ENCODE measurements around the gene DLGAP1. TPM values are rescaled to one million over a fixed set of nuclear protein-coding genes. Genes with fewer than 3 reads are reported as not detected.

DLGAP1 gene
- total and polyA plus RNA-seq, 4 donors: 0.06 to 1.2 (median 0.17) TPM; not detected in 1

DNA sequence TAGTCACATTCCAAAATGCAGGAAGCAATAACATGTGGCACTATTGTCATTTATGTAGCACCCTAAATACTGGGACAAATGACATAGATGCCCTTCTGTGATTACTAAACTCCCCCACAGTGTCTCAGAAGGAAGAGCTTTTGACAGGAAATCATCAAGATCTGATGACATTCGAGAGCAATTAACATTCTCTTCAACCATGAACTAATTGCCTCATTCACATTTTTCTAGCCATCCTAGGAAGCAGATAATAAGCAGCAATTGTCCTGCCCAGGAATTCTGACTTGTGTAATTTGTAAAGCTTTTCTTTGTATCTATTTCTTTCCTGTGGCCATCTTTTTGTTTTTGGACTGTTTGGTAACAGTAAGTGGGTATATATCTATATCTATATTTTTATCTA lies 712.6 kb downstream of the DLGAP1 start:
- no peak overlapping the region for H3K27ac ChIP-seq (ENCODE audit: low read depth in 1 of 2, low read length in 2 of 2)
- H3K4me1 ChIP-seq (ENCODE audit: control insufficient read depth in 4 of 4, insufficient read depth in 4 of 4, low read length in 3 of 4): no peaks in the 10 kb centered on the region
- no peaks in the 10 kb centered on the region for H3K9me3 ChIP-seq (ENCODE audit: control insufficient read depth in 4 of 4, low read length in 3 of 4)
- H3K36me3 ChIP-seq (ENCODE audit: control insufficient read depth in 4 of 4, insufficient read depth in 3 of 4, low read depth in 1 of 4, low read length in 3 of 4): no peaks in the 10 kb centered on the region
- no peak overlapping the region for H3K4me3 ChIP-seq (ENCODE audit: low read depth in 1 of 3, low read length in 3 of 3)
- no peak overlapping the region for H3K9ac ChIP-seq (ENCODE audit: low read depth in 1 of 2, low read length in 2 of 2)
- 38% methylated on average over 1 of the region's 1 CpG for WGBS
- no peaks in the 10 kb centered on the region for H3K27me3 ChIP-seq (ENCODE audit: control insufficient read depth in 4 of 4, insufficient read depth in 4 of 4, low read length in 3 of 4)
- no peak for DNase-seq (ENCODE audit: low spot score)
- TF ChIP-seq SP1 (IDR thresholded peaks at IDR 0.05) (no peak), REST (IDR thresholded peaks at IDR 0.05) (no peak), HNF4G (IDR thresholded peaks at IDR 0.05) (no peak), TAF1 (conservative IDR thresholded peaks at IDR 0.05) (no peak), YY1 (IDR thresholded peaks at IDR 0.05) (no peak), RXRA (IDR thresholded peaks at IDR 0.05) (no peak), NR2F2 (IDR thresholded peaks at IDR 0.05) (no peak), RAD21 (IDR thresholded peaks at IDR 0.05) (no peak), FOXA1 (IDR thresholded peaks at IDR 0.05) (no peak), ZBTB33 (IDR thresholded peaks at IDR 0.05) (no peak), HNF4A (conservative IDR thresholded peaks at IDR 0.05) (no peak)
- TF ChIP-seq, protein P1, sequence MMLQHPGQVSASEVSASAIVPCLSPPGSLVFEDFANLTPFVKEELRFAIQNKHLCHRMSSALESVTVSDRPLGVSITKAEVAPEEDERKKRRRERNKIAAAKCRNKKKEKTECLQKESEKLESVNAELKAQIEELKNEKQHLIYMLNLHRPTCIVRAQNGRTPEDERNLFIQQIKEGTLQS (IDR thresholded peaks at IDR 0.05): no peak
- TF ChIP-seq, protein P2, sequence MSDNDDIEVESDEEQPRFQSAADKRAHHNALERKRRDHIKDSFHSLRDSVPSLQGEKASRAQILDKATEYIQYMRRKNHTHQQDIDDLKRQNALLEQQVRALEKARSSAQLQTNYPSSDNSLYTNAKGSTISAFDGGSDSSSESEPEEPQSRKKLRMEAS (IDR thresholded peaks at IDR 0.05): no peak

DNA sequence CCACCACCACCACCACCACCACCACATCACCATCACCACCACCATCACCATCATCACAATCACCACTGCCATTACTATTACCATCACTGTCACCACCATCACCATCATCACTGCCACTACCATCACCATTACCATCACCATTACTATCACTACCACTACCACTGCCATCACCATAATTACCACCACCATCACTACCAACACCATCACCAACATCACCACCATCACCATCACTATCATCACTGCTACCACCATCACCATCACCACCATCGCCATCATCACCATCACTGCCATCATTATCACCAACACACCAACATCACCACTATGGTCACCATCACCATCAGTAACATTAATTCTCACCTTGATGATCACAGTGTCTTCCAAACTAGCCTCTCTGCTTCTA lies 713.8 kb downstream of the DLGAP1 start:
- H3K4me3 ChIP-seq (ENCODE audit: low read depth in 1 of 3, low read length in 3 of 3): no peak overlapping the region
- no peaks in the 10 kb centered on the region for H3K4me1 ChIP-seq (ENCODE audit: control insufficient read depth in 4 of 4, insufficient read depth in 4 of 4, low read length in 3 of 4)
- TF ChIP-seq FOXA1 (IDR thresholded peaks at IDR 0.05): no peak
- no peak for TF ChIP-seq EGR1 (IDR thresholded peaks at IDR 0.05; ENCODE audit: low read depth in 2 of 2)
- no peak for TF ChIP-seq NR2F2 (IDR thresholded peaks at IDR 0.05)
- no peak for TF ChIP-seq HNF4G (IDR thresholded peaks at IDR 0.05)
- TF ChIP-seq YY1 (IDR thresholded peaks at IDR 0.05): no peak
- no peak for TF ChIP-seq GABPA (IDR thresholded peaks at IDR 0.05 in 1 of 2, conservative IDR thresholded peaks at IDR 0.05 in 1 of 2)
- TF ChIP-seq SP1 (IDR thresholded peaks at IDR 0.05): no peak
- no peak for TF ChIP-seq RXRA (IDR thresholded peaks at IDR 0.05)
- TF ChIP-seq, protein P1 (IDR thresholded peaks at IDR 0.05): no peak
- TF ChIP-seq REST (IDR thresholded peaks at IDR 0.05): no peak
- TF ChIP-seq ZBTB33 (IDR thresholded peaks at IDR 0.05): no peak
- TF ChIP-seq, protein P2 (IDR thresholded peaks at IDR 0.05): no peak
- no peak for TF ChIP-seq RAD21 (IDR thresholded peaks at IDR 0.05)
- TF ChIP-seq FOXA2 (IDR thresholded peaks at IDR 0.05): no peak
- no peak for TF ChIP-seq TAF1 (conservative IDR thresholded peaks at IDR 0.05)
- TF ChIP-seq JUND (IDR thresholded peaks at IDR 0.05): no peak

More for the DNA sequence above, 713.8 kb downstream of the DLGAP1 start:
- H3K27ac ChIP-seq (ENCODE audit: low read depth in 1 of 2, low read length in 2 of 2): no peak overlapping the region
- no peaks in the 10 kb centered on the region for H3K9me3 ChIP-seq (ENCODE audit: control insufficient read depth in 4 of 4, low read length in 3 of 4)
- WGBS: 95% methylated on average over 1 of the region's 1 CpG
- H3K9ac ChIP-seq (ENCODE audit: low read depth in 1 of 2, low read length in 2 of 2): no peak overlapping the region
- H3K36me3 ChIP-seq (ENCODE audit: control insufficient read depth in 4 of 4, insufficient read depth in 3 of 4, low read depth in 1 of 4, low read length in 3 of 4): no peaks in the 10 kb centered on the region
- no peak for DNase-seq (ENCODE audit: low spot score)
- H3K27me3 ChIP-seq (ENCODE audit: control insufficient read depth in 4 of 4, insufficient read depth in 4 of 4, low read length in 3 of 4): no peaks in the 10 kb centered on the region

Measured in liver (tissue), 9 donors.